Vagina (tissue), 2 donors: ENCODE results near the gene E2F1.

Experiments
- POLR2A ChIP-seq, 2 donors: fragments of 450-650 bp; IDR thresholded peaks; one replicate each; pipeline ENCODE4 v1.6.1; 2017; ENCODE audit warnings: antibody characterized with exemption in 2 of 2, mild to moderate bottlenecking in 2 of 2, moderate library complexity in 2 of 2
- POLR2AphosphoS5 ChIP-seq, 2 donors: sonication (generic); formaldehyde crosslinking; IDR thresholded peaks; one replicate each; pipeline ENCODE4 v1.9.0; 2017; ENCODE audit warnings: antibody characterized with exemption in 2 of 2, mild to moderate bottlenecking in 2 of 2, low read depth in 1 of 2; ENCODE audit not compliant: insufficient read depth in 1 of 2
- TF ChIP-seq, protein P1 (sequence below), 3 experiments: fragments of 450-650 bp in 2 of 3; fragments of 200-600 bp in 1 of 3; sonication (generic) in 1 of 3; IDR thresholded peaks; one replicate each; pipeline ENCODE4 v1.5.1; 2017 to 2019; ENCODE audit warnings: antibody characterized with exemption in 3 of 3, mild to moderate bottlenecking in 2 of 3, moderate library complexity in 2 of 3

DNA sequence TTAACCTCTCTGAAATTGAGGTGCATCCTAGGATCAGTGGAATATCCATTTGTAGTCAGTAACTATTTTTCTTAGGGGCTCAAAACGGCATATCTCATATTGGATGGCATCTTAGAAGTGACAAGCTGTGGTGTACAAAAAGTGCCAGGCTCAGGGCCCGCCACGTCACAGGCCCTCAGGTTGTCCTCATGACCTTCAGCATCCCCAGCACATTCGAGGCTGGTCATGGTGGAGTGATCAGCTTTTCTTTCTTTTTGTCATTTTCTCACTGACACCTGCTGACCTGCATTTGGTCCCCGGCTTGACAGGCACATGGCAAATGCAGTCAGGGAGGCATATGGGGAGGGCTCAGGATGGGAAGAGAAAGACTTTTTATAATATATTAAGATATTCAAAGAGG, 7.1 kb upstream of the E2F1 start:
- TF ChIP-seq, protein P1, sequence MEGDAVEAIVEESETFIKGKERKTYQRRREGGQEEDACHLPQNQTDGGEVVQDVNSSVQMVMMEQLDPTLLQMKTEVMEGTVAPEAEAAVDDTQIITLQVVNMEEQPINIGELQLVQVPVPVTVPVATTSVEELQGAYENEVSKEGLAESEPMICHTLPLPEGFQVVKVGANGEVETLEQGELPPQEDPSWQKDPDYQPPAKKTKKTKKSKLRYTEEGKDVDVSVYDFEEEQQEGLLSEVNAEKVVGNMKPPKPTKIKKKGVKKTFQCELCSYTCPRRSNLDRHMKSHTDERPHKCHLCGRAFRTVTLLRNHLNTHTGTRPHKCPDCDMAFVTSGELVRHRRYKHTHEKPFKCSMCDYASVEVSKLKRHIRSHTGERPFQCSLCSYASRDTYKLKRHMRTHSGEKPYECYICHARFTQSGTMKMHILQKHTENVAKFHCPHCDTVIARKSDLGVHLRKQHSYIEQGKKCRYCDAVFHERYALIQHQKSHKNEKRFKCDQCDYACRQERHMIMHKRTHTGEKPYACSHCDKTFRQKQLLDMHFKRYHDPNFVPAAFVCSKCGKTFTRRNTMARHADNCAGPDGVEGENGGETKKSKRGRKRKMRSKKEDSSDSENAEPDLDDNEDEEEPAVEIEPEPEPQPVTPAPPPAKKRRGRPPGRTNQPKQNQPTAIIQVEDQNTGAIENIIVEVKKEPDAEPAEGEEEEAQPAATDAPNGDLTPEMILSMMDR (IDR thresholded peaks at IDR 0.05): no peak
- TF ChIP-seq POLR2AphosphoS5 (IDR thresholded peaks at IDR 0.05; ENCODE audit: insufficient read depth in 1 of 2, low read depth in 1 of 2): no peak
- no peak for TF ChIP-seq POLR2A (IDR thresholded peaks at IDR 0.05)
